HepG2 (cell line): ENCODE measurements around the gene PCGF2. TPM values are rescaled to one million over a fixed set of nuclear protein-coding genes. Genes with fewer than 3 reads are reported as not detected.

Experiments
- ATAD3A ChIP-seq: sonication (generic); formaldehyde crosslinking; IDR thresholded peaks from 2 replicates; pipeline ENCODE4 v1.4.0; 2020; ENCODE audit warnings: missing genetic modification reagents
- CREB3 ChIP-seq: sonication (generic); formaldehyde crosslinking; IDR thresholded peaks from 2 replicates; pipeline ENCODE4 v1.5.0; 2020; ENCODE audit warnings: missing genetic modification reagents
- EEA1 ChIP-seq: sonication (generic); formaldehyde crosslinking; IDR thresholded peaks from 2 replicates; pipeline ENCODE4 v1.5.1; 2020; ENCODE audit warnings: mild to moderate bottlenecking, missing genetic modification reagents, borderline replicate concordance
- IRX3 ChIP-seq: sonication (generic); formaldehyde crosslinking; IDR thresholded peaks from 2 replicates; pipeline ENCODE4 v1.8.1; 2023; ENCODE audit warnings: mild to moderate bottlenecking, low read depth, missing genetic modification reagents, borderline replicate concordance
- MATR3 ChIP-seq: sonication (generic); formaldehyde crosslinking; IDR thresholded peaks from 2 replicates; pipeline ENCODE4 v1.4.0; 2020; ENCODE audit warnings: missing genetic modification reagents
- MTF1 ChIP-seq: sonication (generic); formaldehyde crosslinking; IDR thresholded peaks from 2 replicates; pipeline ENCODE4 v1.5.0; 2020; ENCODE audit warnings: missing genetic modification reagents
- SAP130 ChIP-seq: IDR thresholded peaks from 2 replicates; pipeline ENCODE4 v1.6.1; 2016; ENCODE audit warnings: low read depth
- SMYD3 ChIP-seq: sonication (generic); formaldehyde crosslinking; IDR thresholded peaks from 2 replicates; pipeline ENCODE4 v1.8.1; 2023; ENCODE audit warnings: mild to moderate bottlenecking, missing genetic modification reagents
- SP5 ChIP-seq: IDR thresholded peaks from 2 replicates; pipeline ENCODE4 v1.6.1; 2016; ENCODE audit warnings: low read depth, borderline replicate concordance
- TBX2 ChIP-seq: sonication (generic); formaldehyde crosslinking; IDR thresholded peaks from 2 replicates; pipeline ENCODE4 v1.5.0; 2020; ENCODE audit warnings: missing genetic modification reagents, mild to moderate bottlenecking, borderline replicate concordance
- U2AF1 ChIP-seq: fragments of 200-400 bp; formaldehyde crosslinking; optimal IDR thresholded peaks from 2 replicates; pipeline ENCODE3; 2017; ENCODE audit warnings: mild to moderate bottlenecking, low read depth, low read length
- ZFP37 ChIP-seq: sonication (generic); formaldehyde crosslinking; IDR thresholded peaks from 2 replicates; pipeline ENCODE4 v1.4.0; 2020; ENCODE audit warnings: missing genetic modification reagents, borderline replicate concordance
- ZNF12 ChIP-seq: sonication (generic); formaldehyde crosslinking; IDR thresholded peaks from 2 replicates; pipeline ENCODE4 v1.5.0; 2020; ENCODE audit warnings: missing genetic modification reagents
- ZNF232 ChIP-seq: sonication (generic); formaldehyde crosslinking; IDR thresholded peaks from 2 replicates; pipeline ENCODE4 v1.4.0; 2020; ENCODE audit warnings: missing genetic modification reagents, borderline replicate concordance
- ZNF274 ChIP-seq: sonication (generic); formaldehyde crosslinking; IDR thresholded peaks from 2 replicates; pipeline ENCODE4 v1.5.1; 2020; ENCODE audit warnings: mild to moderate bottlenecking, missing genetic modification reagents
- ZNF354B ChIP-seq: sonication (generic); formaldehyde crosslinking; IDR thresholded peaks from 2 replicates; pipeline ENCODE4 v1.8.0; 2022; ENCODE audit warnings: mild to moderate bottlenecking, missing genetic modification reagents
- ZNF382 ChIP-seq: sonication (generic); formaldehyde crosslinking; IDR thresholded peaks from 2 replicates; pipeline ENCODE4 v1.5.0; 2020; ENCODE audit warnings: missing genetic modification reagents, mild to moderate bottlenecking, borderline replicate concordance
- ZNF407 ChIP-seq: sonication (generic); formaldehyde crosslinking; IDR thresholded peaks from one replicate; pipeline ENCODE4 v1.5.1; 2020; ENCODE audit warnings: mild to moderate bottlenecking, missing genetic modification reagents; ENCODE audit errors: not compliant biosample characterization
- ZNF468 ChIP-seq: sonication (generic); formaldehyde crosslinking; IDR thresholded peaks from 2 replicates; pipeline ENCODE4 v1.8.0; 2022; ENCODE audit warnings: mild to moderate bottlenecking, moderate library complexity, missing genetic modification reagents
- ZNF501 ChIP-seq: sonication (generic); formaldehyde crosslinking; IDR thresholded peaks from 2 replicates; pipeline ENCODE4 v1.5.1; 2020; ENCODE audit warnings: mild to moderate bottlenecking, moderate library complexity, missing genetic modification reagents
- ZNF543 ChIP-seq: sonication (generic); formaldehyde crosslinking; IDR thresholded peaks from 2 replicates; pipeline ENCODE4 v1.4.0; 2020; ENCODE audit warnings: mild to moderate bottlenecking, missing genetic modification reagents
- ZNF644 ChIP-seq: IDR thresholded peaks from 2 replicates; pipeline ENCODE4 v1.6.1; 2016; ENCODE audit warnings: low read depth
- polyA plus RNA-seq, 8 experiments: library from polyadenylated mRNA; depleted of rRNA in 3 of 8; stranded (reverse) in 7 of 8; unstranded in 1 of 8; fragments of >200 nt; fragmentation: Illumina TruSeq in 4 of 8; extraction: Trizol in 4 of 8; gene quantifications; 2 replicates each; pipeline versions ENCODE4 v1.2.1 to v1.2.3, GENCODE V29; 2011 to 2016; ENCODE audit warnings: low read depth in 4 of 8, missing spikeins in 1 of 8, mixed read lengths in 1 of 8; ENCODE audit not compliant: insufficient read depth in 1 of 8
- total RNA-seq, 5 experiments: library from RNA; depleted of rRNA; stranded (reverse); fragments of >200 nt; fragmentation: Illumina TruSeq; extraction: Trizol; gene quantifications; 2 replicates each; pipeline ENCODE4 v1.2.3, GENCODE V29; 2016; ENCODE audit warnings: low read depth in 1 of 5

The PCGF2 gene
- total and polyA plus RNA-seq, 2 of the 13 experiments (the other 11 are each of a cell fraction or from before 2014, with no cell fraction given): 11.6 to 29.4 TPM

- TF ChIP-seq ZNF468 (CRISPR knock-in tag) (no peak), ZNF274 (CRISPR knock-in tag) (peak; percentile 81), IRX3 (CRISPR knock-in tag) (no peak; the same call in 1 of the 2 replicates), ZNF354B (CRISPR knock-in tag) (no peak), ZFP37 (CRISPR knock-in tag) (no peak), ZNF644 (no peak), ZNF232 (CRISPR knock-in tag) (no peak; the same call in 1 of the 2 replicates), ZNF382 (CRISPR knock-in tag) (no peak), SMYD3 (CRISPR knock-in tag) (no peak), MTF1 (no peak; the same call in 1 of the 2 replicates), SP5 (CRISPR knock-in tag) (peak; percentile 72), U2AF1 (peak; percentile 40), EEA1 (no peak; the same call in 1 of the 2 replicates), ZNF407 (CRISPR knock-in tag) (peak; percentile 63), MATR3 (CRISPR knock-in tag) (no peak), ZNF12 (no peak; the same call in 1 of the 2 replicates), TBX2 (CRISPR knock-in tag) (peak; percentile 71; the same call in 1 of the 2 replicates), SAP130 (CRISPR knock-in tag) (peak; percentile 81; the same call in 1 of the 2 replicates), ZNF543 (CRISPR knock-in tag) (peak; percentile 51; the same call in 1 of the 2 replicates), ZNF501 (CRISPR knock-in tag) (no peak; the same call in 1 of the 2 replicates), CREB3 (CRISPR knock-in tag) (no peak), ATAD3A (CRISPR knock-in tag) (0 out of 2 replicates have a peak, but pooled peaks have one; percentile 84)
Observed at GRCh38 chr17:38702166-38702915, 45.8 kb downstream of the PCGF2 start (continued).
